ENCODE measurements around the gene C15orf39. TPM values are rescaled to one million over a fixed set of nuclear protein-coding genes. Genes with fewer than 3 reads are reported as not detected.
A peak's percentile ranks its signal among the peaks of the same experiment; 100 is the strongest.

The C15orf39 gene
- total RNA-seq, 2 experiments from 2014 or later: 62.8 to 63.0 TPM

GRCh38 chr15:75204340-75205063 lies 2.8 kb downstream of the C15orf39 start:
- peaks cover 53% of the 10 kb centered on the region for H3K4me1 Mint-ChIP-seq
- H3K27ac Mint-ChIP-seq: peak overlapping the region; percentile 89
- H3K36me3 Mint-ChIP-seq: peaks cover 27% of the 10 kb centered on the region
- DNase-seq (peak; percentile 94), ATAC-seq (peak; percentile 64)
- H3K9me3 Mint-ChIP-seq (ENCODE audit: low read depth): no peaks in the 10 kb centered on the region
- H3K27me3 Mint-ChIP-seq: no peaks in the 10 kb centered on the region
- peak overlapping the region; percentile 93 for H3K4me3 Mint-ChIP-seq
- CTCF ChIA-PET: interaction anchor here (0.6 to 3.9 kb wide), 25 partner anchors 8 to 1232 kb away, joined by 3 to 68 read pairs (median 4); partner anchors contain the start of genes PML, PPCDC and RPP25

GRCh38 chr15:75205064-75205395 lies 3.3 kb downstream of the C15orf39 start:
- no peak for DNase-seq
- H3K4me1 Mint-ChIP-seq: peaks cover 52% of the 10 kb centered on the region
- H3K36me3 Mint-ChIP-seq: peaks cover 31% of the 10 kb centered on the region
- CTCF ChIA-PET: interaction anchor here (1.3 to 3.9 kb wide), 7 partner anchors 75 to 243 kb away, joined by 3 to 68 read pairs (median 10); partner anchors contain the start of gene PPCDC
- H3K4me3 Mint-ChIP-seq: peak overlapping the region; percentile 93
- no peaks in the 10 kb centered on the region for H3K27me3 Mint-ChIP-seq
- no peaks in the 10 kb centered on the region for H3K9me3 Mint-ChIP-seq (ENCODE audit: low read depth)
- ATAC-seq: no peak
- peak overlapping the region; percentile 89 for H3K27ac Mint-ChIP-seq

- no peak overlapping the region for H3K27ac Mint-ChIP-seq
- CTCF ChIA-PET: interaction anchor here (1.5 to 3.9 kb wide), 2 partner anchors 176 to 180 kb away, joined by 10 to 38 read pairs; partner anchors contain the start of gene PPCDC
These were observed 4.3 kb downstream of the C15orf39 start for GRCh38 chr15:75206006-75206405.

GRCh38 chr15:75206803-75207617 lies 5.3 kb downstream of the C15orf39 start:
- DNase-seq: no peak
- H3K4me3 Mint-ChIP-seq: no peak overlapping the region
- ATAC-seq: no peak
- peaks cover 41% of the 10 kb centered on the region for H3K36me3 Mint-ChIP-seq
- CTCF ChIA-PET: interaction anchor here (1.5 to 3.9 kb wide), 2 partner anchors 177 to 181 kb away, joined by 10 to 38 read pairs; partner anchors contain the start of gene PPCDC
- H3K4me1 Mint-ChIP-seq: peaks cover 51% of the 10 kb centered on the region
- H3K27me3 Mint-ChIP-seq: no peaks in the 10 kb centered on the region
- H3K9me3 Mint-ChIP-seq (ENCODE audit: low read depth): no peaks in the 10 kb centered on the region
- H3K27ac Mint-ChIP-seq: peak overlapping the region; percentile 11

More at GRCh38 chr15:75206006-75206405, 4.3 kb downstream of the C15orf39 start:
- Mint-ChIP-seq H3K4me1 (peaks cover 51% of the 10 kb centered on the region), H3K36me3 (peaks cover 37% of the 10 kb centered on the region), H3K27me3 (no peaks in the 10 kb centered on the region), H3K9me3 (ENCODE audit: low read depth) (no peaks in the 10 kb centered on the region), H3K4me3 (no peak overlapping the region)
- DNase-seq (no peak), ATAC-seq (no peak)

- DNase-seq: no peak
- Mint-ChIP-seq H3K27me3 (no peaks in the 10 kb centered on the region), H3K27ac (peak overlapping the region; percentile 11), H3K4me3 (no peak overlapping the region), H3K9me3 (ENCODE audit: low read depth) (no peaks in the 10 kb centered on the region), H3K4me1 (peaks cover 51% of the 10 kb centered on the region), H3K36me3 (peaks cover 46% of the 10 kb centered on the region)
- ATAC-seq: no peak
- CTCF ChIA-PET: interaction anchor here (2.1 kb wide), 1 partner anchor 178 kb away, joined by 11 read pairs; no protein-coding TSS in a partner anchor
These were observed 6.2 kb downstream of the C15orf39 start for GRCh38 chr15:75207618-75208500.

- peaks cover 45% of the 10 kb centered on the region for H3K4me1 Mint-ChIP-seq
- no peaks in the 10 kb centered on the region for H3K27me3 Mint-ChIP-seq
- peaks cover 42% of the 10 kb centered on the region for H3K36me3 Mint-ChIP-seq
These were observed 7.0 kb downstream of the C15orf39 start for GRCh38 chr15:75208501-75209288.

GRCh38 chr15:75209289-75209676 lies 7.6 kb downstream of the C15orf39 start:
- H3K27me3 Mint-ChIP-seq: no peaks in the 10 kb centered on the region
- H3K36me3 Mint-ChIP-seq: peaks cover 40% of the 10 kb centered on the region

More at GRCh38 chr15:75208501-75209288, 7.0 kb downstream of the C15orf39 start:
- ATAC-seq (no peak), DNase-seq (no peak)
- Mint-ChIP-seq H3K9me3 (ENCODE audit: low read depth) (no peaks in the 10 kb centered on the region), H3K27ac (no peak overlapping the region), H3K4me3 (no peak overlapping the region)
- CTCF ChIA-PET: interaction anchor here (2.1 kb wide), 1 partner anchor 179 kb away, joined by 11 read pairs; no protein-coding TSS in a partner anchor

GRCh38 chr15:75210811-75211230 lies 9.1 kb downstream of the C15orf39 start:
- CTCF ChIA-PET: no interaction called here
- Mint-ChIP-seq H3K4me3 (no peak overlapping the region), H3K27me3 (no peaks in the 10 kb centered on the region), H3K9me3 (ENCODE audit: low read depth) (no peaks in the 10 kb centered on the region), H3K36me3 (peaks cover 37% of the 10 kb centered on the region), H3K4me1 (peaks cover 30% of the 10 kb centered on the region), H3K27ac (peak overlapping the region; percentile 63)
- DNase-seq (no peak), ATAC-seq (no peak)

More at GRCh38 chr15:75209289-75209676, 7.6 kb downstream of the C15orf39 start:
- no peak for DNase-seq
- H3K4me1 Mint-ChIP-seq: peaks cover 40% of the 10 kb centered on the region
- H3K4me3 Mint-ChIP-seq: no peak overlapping the region
- no peak for ATAC-seq
- CTCF ChIA-PET: interaction anchor here (2.1 kb wide), 1 partner anchor 180 kb away, joined by 11 read pairs; no protein-coding TSS in a partner anchor
- no peaks in the 10 kb centered on the region for H3K9me3 Mint-ChIP-seq (ENCODE audit: low read depth)
- no peak overlapping the region for H3K27ac Mint-ChIP-seq

GRCh38 chr15:75211436-75212199 lies 9.9 kb downstream of the C15orf39 start:
- peaks cover 32% of the 10 kb centered on the region for H3K36me3 Mint-ChIP-seq
- H3K27me3 Mint-ChIP-seq: no peaks in the 10 kb centered on the region

GRCh38 chr15:75212200-75212858 lies 10.6 kb downstream of the C15orf39 start:
- no peaks in the 10 kb centered on the region for H3K27me3 Mint-ChIP-seq
- no peak overlapping the region for H3K27ac Mint-ChIP-seq
- no peak for ATAC-seq
- CTCF ChIA-PET: interaction anchor here (0.8 to 1.3 kb wide), 4 partner anchors 11 to 189 kb away, joined by 3 to 5 read pairs (median 4); partner anchors contain the start of genes C15orf39 and PPCDC
- no peak for DNase-seq
- peaks cover 32% of the 10 kb centered on the region for H3K36me3 Mint-ChIP-seq
- peaks cover 30% of the 10 kb centered on the region for H3K4me1 Mint-ChIP-seq
- H3K4me3 Mint-ChIP-seq: no peak overlapping the region
- H3K9me3 Mint-ChIP-seq (ENCODE audit: low read depth): no peaks in the 10 kb centered on the region

More at GRCh38 chr15:75211436-75212199, 9.9 kb downstream of the C15orf39 start:
- Mint-ChIP-seq H3K27ac (no peak overlapping the region), H3K4me1 (peaks cover 30% of the 10 kb centered on the region), H3K4me3 (no peak overlapping the region), H3K9me3 (ENCODE audit: low read depth) (no peaks in the 10 kb centered on the region)
- ATAC-seq (no peak), DNase-seq (no peak)
- CTCF ChIA-PET: interaction anchor here (0.8 to 1.3 kb wide), 3 partner anchors 170 to 188 kb away, joined by 3 to 4 read pairs (median 3); partner anchors contain the start of gene PPCDC

All from activated CD8-positive, alpha-beta memory T cell treated with anti-CD3 and anti-CD28 coated beads, Interleukin-2, amount 10 ng/mL, durations not matched to agents 7 days and 5 days (primary cell).